ENCODE data around the gene ATXN7L1. TPM values are rescaled to one million over a fixed set of nuclear protein-coding genes. Genes with fewer than 3 reads are reported as not detected.

The ATXN7L1 gene
- total RNA-seq, 2 donors from 2014 or later: 12.6 to 28.1 TPM

DNA sequence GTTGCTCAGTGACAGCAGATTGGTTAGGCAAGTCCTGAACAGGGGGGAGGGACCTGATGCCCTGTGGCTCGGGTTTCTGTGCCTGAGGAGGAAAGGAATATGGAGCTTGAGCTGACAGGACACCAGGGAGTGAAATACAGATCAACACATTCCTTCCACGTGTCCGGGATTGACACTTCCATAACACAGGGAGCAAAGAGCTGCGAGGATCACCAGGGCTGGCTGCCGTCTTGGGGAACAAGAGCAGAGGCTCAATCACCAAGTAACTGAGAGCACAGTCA is 258.4 kb downstream of the ATXN7L1 start:
- no peak overlapping the region for H3K27ac ChIP-seq
- H3K4me3 ChIP-seq: no peak overlapping the region
- H3K27me3 ChIP-seq (replicated peaks; ENCODE audit: insufficient read depth): no peaks in the 10 kb centered on the region
- WGBS: 77% methylated on average over 5 of the region's 5 CpGs
- no peaks in the 10 kb centered on the region for H3K9me3 ChIP-seq
- TF ChIP-seq POLR2AphosphoS5 (IDR thresholded peaks at IDR 0.05) (no peak), POLR2A (IDR thresholded peaks at IDR 0.05) (no peak)
- TF ChIP-seq, protein P1, sequence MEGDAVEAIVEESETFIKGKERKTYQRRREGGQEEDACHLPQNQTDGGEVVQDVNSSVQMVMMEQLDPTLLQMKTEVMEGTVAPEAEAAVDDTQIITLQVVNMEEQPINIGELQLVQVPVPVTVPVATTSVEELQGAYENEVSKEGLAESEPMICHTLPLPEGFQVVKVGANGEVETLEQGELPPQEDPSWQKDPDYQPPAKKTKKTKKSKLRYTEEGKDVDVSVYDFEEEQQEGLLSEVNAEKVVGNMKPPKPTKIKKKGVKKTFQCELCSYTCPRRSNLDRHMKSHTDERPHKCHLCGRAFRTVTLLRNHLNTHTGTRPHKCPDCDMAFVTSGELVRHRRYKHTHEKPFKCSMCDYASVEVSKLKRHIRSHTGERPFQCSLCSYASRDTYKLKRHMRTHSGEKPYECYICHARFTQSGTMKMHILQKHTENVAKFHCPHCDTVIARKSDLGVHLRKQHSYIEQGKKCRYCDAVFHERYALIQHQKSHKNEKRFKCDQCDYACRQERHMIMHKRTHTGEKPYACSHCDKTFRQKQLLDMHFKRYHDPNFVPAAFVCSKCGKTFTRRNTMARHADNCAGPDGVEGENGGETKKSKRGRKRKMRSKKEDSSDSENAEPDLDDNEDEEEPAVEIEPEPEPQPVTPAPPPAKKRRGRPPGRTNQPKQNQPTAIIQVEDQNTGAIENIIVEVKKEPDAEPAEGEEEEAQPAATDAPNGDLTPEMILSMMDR (IDR thresholded peaks at IDR 0.05): no peak
- intact Hi-C loops (cut with DNase I): no loop called here
- peaks cover 4 to 9% of the 10 kb centered on the region in 2 donors for H3K36me3 ChIP-seq
- H3K4me1 ChIP-seq (replicated peaks): no peaks in the 10 kb centered on the region
- no peak for DNase-seq (ENCODE audit: low spot score)

DNA sequence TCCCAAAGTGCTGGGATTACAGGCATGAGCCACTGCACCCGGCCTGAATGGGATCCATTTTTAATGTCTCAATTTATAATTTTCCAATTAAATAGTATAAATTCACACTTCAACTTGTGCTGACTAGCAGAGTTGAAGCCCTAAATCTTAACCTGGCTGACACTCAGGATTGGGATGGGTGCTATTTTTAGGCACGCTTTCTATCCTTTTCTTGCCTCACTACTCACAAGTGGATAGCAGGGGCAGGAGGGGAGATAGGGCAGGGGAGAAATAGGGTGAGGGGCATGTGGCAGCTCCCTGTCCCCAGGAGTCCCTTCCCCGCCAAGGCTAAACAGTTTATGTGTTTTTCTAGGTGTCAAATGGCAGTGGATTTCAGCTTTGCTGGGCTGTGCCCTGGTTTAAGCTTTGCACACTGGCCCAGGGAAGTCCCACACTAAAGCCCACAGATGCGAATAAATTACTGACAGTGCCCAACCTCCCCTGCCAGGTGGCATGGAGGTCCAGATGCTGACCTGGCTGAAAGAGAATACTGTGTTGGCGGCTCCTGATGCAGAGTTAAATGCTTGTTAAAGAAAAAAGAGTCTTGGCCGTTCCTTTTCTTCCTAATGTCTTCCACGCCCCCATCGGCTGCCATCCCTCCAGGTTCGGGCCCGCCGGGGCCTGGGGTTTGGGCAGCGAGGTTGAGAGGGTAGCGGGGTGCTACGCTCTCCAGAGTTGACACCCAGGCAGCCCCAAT is 259.0 kb downstream of the ATXN7L1 start:
- Histone ChIP-seq H3K9me3 (no peaks in the 10 kb centered on the region), H3K4me3 (no peak overlapping the region), H3K4me1 (replicated peaks) (no peaks in the 10 kb centered on the region), H3K36me3 (peaks cover 4 to 9% of the 10 kb centered on the region in 2 donors), H3K27ac (no peak overlapping the region), H3K27me3 (replicated peaks; ENCODE audit: insufficient read depth) (no peaks in the 10 kb centered on the region)
- TF ChIP-seq, protein P1 (IDR thresholded peaks at IDR 0.05): no peak
- TF ChIP-seq POLR2A (IDR thresholded peaks at IDR 0.05) (no peak), POLR2AphosphoS5 (IDR thresholded peaks at IDR 0.05) (no peak)
- intact Hi-C loops (cut with DNase I): no loop called here
- no peak for DNase-seq (ENCODE audit: low spot score)
- WGBS: 92% methylated on average over 14 of the region's 14 CpGs

DNA sequence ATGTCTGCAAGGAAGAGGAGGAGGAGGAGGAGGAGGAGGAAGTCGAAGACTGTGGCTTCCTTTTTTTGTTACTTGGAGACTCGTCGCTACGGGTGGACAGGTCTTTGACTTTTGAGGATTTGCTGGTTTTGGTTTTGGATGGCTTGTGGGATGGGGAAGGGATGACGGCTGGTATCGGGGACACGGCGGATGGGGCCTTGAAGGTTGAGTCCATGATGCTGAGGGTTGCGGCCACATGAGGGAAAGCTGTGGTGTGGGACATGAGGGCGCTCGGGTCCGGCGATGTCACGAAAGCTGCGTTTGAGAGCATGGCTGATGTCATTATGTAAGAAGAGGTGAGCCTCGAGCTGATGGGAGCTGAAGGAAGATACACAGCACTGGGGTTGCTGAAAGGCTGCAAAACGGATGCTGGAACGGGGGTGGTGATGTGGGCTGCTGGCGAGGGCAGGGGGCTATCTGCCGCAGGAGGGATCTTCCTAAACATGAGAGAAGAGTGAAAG is 262.0 kb downstream of the ATXN7L1 start:
- H3K27me3 ChIP-seq (replicated peaks; ENCODE audit: insufficient read depth): no peaks in the 10 kb centered on the region
- no peak for DNase-seq (ENCODE audit: low spot score)
- H3K9me3 ChIP-seq: no peaks in the 10 kb centered on the region
- WGBS: 94% methylated on average over 20 of the region's 20 CpGs
- TF ChIP-seq, protein P1 (IDR thresholded peaks at IDR 0.05): no peak
- TF ChIP-seq POLR2A (IDR thresholded peaks at IDR 0.05) (no peak), POLR2AphosphoS5 (IDR thresholded peaks at IDR 0.05) (no peak)
- no peak overlapping the region for H3K27ac ChIP-seq
- no peak overlapping the region for H3K4me3 ChIP-seq
- H3K4me1 ChIP-seq (replicated peaks): no peaks in the 10 kb centered on the region
- intact Hi-C loops (cut with DNase I): no loop called here
- peaks cover 4 to 9% of the 10 kb centered on the region in 2 donors for H3K36me3 ChIP-seq

DNA sequence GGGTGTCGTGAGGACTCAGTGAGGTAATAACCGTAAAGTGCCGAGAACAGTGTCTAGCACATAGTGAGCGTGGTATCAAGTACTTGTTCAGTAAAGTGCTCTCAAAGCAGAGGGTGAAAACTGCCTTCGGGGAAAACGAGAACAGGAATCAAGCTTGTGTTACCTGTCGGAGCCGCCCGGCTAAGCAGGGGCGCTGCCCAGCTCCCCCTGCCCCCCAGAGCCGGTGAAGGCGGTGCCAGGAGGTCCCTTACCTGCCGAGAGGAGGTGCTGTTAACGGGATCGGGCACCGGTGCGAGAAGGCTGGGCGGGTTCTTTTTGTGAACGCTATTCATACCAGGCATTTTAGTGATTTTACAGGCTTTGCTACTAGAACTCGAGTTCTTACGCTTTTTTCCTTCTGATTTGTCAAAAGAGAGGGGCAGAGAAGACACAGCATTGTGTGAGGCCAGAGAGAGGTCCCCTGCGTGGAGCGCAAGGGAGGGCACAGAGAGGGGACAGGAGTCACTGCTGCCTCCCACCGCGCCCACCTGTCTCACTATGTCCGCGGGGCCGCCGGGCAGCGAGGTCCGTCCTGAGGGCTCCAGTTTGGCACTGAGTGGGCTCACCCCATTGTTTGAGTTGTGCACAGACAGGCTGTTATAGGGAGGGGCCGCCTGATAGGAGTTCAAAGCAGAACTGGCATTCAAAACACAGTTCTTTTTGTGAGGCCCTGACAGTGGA is 262.6 kb downstream of the ATXN7L1 start:
- 89% methylated on average over 32 of the region's 32 CpGs for WGBS

More for the DNA sequence above, 262.6 kb downstream of the ATXN7L1 start:
- no peak for DNase-seq (ENCODE audit: low spot score)
- intact Hi-C loops (cut with DNase I): no loop called here
- H3K4me1 ChIP-seq (replicated peaks): no peaks in the 10 kb centered on the region
- no peak overlapping the region for H3K27ac ChIP-seq
- TF ChIP-seq, protein P1 (IDR thresholded peaks at IDR 0.05): no peak
- TF ChIP-seq POLR2AphosphoS5 (IDR thresholded peaks at IDR 0.05): no peak
- no peak for TF ChIP-seq POLR2A (IDR thresholded peaks at IDR 0.05)
- H3K27me3 ChIP-seq (replicated peaks; ENCODE audit: insufficient read depth): no peaks in the 10 kb centered on the region
- no peak overlapping the region for H3K4me3 ChIP-seq
- no peaks in the 10 kb centered on the region for H3K9me3 ChIP-seq
- peaks cover 4 to 9% of the 10 kb centered on the region in 2 donors for H3K36me3 ChIP-seq

Data from prostate gland (tissue), 2 donors.